Brain microvascular endothelial cell (primary cell): ENCODE results near the gene TSPYL2.
A peak's percentile ranks its signal among the peaks of the same experiment; 100 is the strongest.

Experiments used
- DNase-seq: peaks from one replicate; pipeline ENCODE4 v3.0.0-alpha.2; 2020
- H3K27ac ChIP-seq: fragments of 250-450 bp; sonication (Bioruptor Pico); 2 replicates; pipeline ENCODE4 v1.5.1; 2020; ENCODE audit warnings: mild to moderate bottlenecking, moderate library complexity
- H3K27me3 ChIP-seq: fragments of 250-450 bp; sonication (Bioruptor Pico); replicated peaks from 2 replicates; pipeline ENCODE4 v1.5.1; 2020; ENCODE audit warnings: mild to moderate bottlenecking
- H3K36me3 ChIP-seq: fragments of 250-450 bp; sonication (Bioruptor Pico); replicated peaks from 2 replicates; pipeline ENCODE4 v1.5.1; 2020; ENCODE audit warnings: mild to moderate bottlenecking
- H3K4me3 ChIP-seq: 2 replicates; pipeline ENCODE4 v1.5.1; 2011; ENCODE audit warnings: low read depth, mild to moderate bottlenecking, control low read depth, low read length, moderate library complexity
- in situ Hi-C: cut with HindIII; loops from 2 replicates; pipeline ENCODE4 v1.10.0; 2017; ENCODE audit warnings: low sequenced_read_pairs, low pct_ligation_motif_present
- TF ChIP-seq, protein P1 (sequence below): IDR thresholded peaks from 2 replicates; pipeline ENCODE4 v1.5.1; 2011; ENCODE audit warnings: low read depth, mild to moderate bottlenecking, moderate library complexity, low read length, control low read depth, inconsistent platforms; ENCODE audit errors: missing control alignments

TSPYL2 gene

DNA sequence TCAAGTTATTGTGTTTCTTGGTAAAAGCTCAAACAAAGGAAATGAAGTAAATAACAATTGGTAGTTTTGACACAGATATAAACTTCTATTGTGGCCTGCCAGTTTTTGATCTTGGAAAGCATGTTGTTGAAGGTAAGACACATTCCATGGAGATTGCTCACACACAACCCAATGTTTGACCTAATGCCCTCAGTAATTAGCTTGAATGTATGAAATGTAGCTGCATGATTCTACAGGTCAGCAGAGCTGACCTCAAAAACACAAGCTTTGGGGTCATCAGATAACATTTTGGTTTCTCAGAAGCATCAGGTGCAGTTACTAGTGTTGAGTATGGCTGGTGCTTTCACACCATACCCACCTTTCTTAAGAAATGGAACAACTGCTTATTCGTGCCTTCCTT lies 17.1 kb upstream of the TSPYL2 start:
- no peak for DNase-seq
- H3K27me3 ChIP-seq: no peaks in the 10 kb centered on the region
- H3K4me3 ChIP-seq: no peak overlapping the region
- in situ Hi-C loops: no loop called here
- H3K27ac ChIP-seq: no peak overlapping the region
- TF ChIP-seq, protein P1, sequence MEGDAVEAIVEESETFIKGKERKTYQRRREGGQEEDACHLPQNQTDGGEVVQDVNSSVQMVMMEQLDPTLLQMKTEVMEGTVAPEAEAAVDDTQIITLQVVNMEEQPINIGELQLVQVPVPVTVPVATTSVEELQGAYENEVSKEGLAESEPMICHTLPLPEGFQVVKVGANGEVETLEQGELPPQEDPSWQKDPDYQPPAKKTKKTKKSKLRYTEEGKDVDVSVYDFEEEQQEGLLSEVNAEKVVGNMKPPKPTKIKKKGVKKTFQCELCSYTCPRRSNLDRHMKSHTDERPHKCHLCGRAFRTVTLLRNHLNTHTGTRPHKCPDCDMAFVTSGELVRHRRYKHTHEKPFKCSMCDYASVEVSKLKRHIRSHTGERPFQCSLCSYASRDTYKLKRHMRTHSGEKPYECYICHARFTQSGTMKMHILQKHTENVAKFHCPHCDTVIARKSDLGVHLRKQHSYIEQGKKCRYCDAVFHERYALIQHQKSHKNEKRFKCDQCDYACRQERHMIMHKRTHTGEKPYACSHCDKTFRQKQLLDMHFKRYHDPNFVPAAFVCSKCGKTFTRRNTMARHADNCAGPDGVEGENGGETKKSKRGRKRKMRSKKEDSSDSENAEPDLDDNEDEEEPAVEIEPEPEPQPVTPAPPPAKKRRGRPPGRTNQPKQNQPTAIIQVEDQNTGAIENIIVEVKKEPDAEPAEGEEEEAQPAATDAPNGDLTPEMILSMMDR: no peak
- H3K36me3 ChIP-seq: no peaks in the 10 kb centered on the region

DNA sequence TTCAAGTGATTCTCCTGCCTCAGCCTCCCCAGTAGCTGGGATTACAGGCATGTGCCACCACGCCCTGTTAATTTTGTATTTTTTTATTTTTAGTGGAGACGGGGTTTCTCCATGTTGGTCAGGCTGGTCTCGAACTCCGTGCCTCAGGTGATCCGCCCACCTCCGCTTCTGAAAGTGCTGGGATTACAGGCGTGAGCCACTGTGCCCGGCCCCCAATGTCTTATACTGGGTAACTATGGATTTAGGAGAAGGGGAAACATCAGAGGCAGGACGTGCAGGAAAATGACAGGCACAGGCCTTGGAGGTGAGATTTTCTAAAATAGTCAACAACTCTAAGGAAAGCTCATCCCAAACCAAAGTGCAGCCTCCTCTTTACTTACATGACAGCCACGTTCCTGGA lies 11.1 kb upstream of the TSPYL2 start:
- in situ Hi-C loops: no loop called here
- TF ChIP-seq, protein P1: no peak
- H3K36me3 ChIP-seq: no peaks in the 10 kb centered on the region
- no peak overlapping the region for H3K4me3 ChIP-seq
- H3K27me3 ChIP-seq: no peaks in the 10 kb centered on the region
- H3K27ac ChIP-seq: no peak overlapping the region
- DNase-seq: no peak

DNA sequence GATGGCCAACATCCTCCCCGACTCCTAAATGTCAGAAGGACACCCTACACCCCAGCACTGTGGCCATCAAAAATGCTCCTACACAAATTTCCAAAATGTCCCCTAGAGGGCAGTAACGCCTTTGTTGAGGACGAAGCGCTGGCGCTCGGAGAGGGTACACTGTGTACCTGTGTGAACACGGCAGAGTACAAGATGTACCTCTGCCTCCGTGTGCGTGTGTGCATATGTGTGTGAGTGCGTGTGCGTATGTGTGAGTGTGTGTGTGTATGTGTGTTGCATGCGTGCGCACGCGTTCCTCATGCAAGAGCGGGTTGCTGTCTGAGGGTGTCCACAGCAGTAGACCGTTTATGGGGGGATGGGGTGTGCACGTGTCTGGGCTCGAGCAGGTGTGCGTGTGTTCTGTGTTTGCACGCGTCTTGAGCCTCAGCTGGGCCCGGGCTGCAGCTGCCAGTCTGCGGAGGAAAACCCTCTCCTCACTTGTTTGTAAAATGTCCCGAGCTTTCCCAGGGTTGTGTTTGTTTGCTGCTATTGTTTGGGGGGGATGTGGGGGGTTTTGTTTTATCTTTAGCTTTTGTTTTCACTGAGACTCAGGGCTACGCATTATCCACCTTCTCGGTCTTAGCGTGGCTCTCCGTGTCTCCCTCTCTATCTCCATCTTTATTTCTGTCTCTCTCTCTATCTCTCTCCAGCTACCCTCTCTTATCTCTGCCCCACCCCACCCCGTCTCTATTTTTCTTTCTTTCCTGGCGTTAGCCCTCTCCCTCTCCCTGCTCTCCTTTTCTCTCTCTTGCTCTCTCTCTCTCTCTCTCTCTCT lies 10.4 kb upstream of the TSPYL2 start:
- no peaks in the 10 kb centered on the region for H3K36me3 ChIP-seq
- H3K27ac ChIP-seq: no peak overlapping the region
- in situ Hi-C loops: no loop called here
- H3K27me3 ChIP-seq: no peaks in the 10 kb centered on the region
- DNase-seq: peak; percentile 39
- peak overlapping the region; percentile 35 for H3K4me3 ChIP-seq
- TF ChIP-seq, protein P1: peak; percentile 75

DNA sequence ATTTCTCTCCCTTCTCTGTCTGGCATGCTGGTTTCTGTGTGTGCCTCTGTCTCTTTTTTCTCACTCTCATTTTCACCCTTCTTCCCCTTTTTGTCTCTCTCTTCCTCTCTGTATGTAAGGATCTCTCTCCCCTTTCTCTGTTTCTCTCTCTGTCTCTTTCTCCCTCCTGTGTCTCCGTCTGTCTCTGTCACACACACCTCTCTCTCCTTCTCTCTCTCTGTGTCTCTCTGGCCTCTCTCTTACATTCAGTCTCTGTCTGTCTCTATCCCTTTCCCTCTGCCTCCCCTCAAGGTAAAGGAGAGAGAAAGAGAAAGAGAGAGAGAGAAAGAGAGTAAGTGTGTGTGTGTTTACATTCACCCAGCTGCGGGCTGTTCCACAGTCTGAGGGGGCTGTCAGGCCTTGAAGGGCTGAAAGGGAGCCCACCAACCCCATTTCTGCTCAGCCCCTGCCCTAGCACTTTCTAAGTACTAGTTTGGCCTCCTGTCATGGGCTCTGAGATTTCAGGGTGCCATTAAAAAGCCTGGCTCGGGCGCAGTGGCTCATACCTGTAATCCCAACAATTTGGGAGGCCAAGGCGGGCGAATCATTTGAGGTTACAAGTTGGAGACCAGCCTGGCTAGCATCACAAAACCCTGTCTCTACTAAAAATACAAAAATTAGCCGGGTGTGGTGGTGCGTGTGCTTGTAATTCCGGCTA lies 9.6 kb upstream of the TSPYL2 start:
- Histone ChIP-seq H3K27me3 (no peaks in the 10 kb centered on the region), H3K27ac (no peak overlapping the region), H3K4me3 (no peak overlapping the region), H3K36me3 (no peaks in the 10 kb centered on the region)
- in situ Hi-C loops: no loop called here
- TF ChIP-seq, protein P1: no peak
- DNase-seq: no peak

DNA sequence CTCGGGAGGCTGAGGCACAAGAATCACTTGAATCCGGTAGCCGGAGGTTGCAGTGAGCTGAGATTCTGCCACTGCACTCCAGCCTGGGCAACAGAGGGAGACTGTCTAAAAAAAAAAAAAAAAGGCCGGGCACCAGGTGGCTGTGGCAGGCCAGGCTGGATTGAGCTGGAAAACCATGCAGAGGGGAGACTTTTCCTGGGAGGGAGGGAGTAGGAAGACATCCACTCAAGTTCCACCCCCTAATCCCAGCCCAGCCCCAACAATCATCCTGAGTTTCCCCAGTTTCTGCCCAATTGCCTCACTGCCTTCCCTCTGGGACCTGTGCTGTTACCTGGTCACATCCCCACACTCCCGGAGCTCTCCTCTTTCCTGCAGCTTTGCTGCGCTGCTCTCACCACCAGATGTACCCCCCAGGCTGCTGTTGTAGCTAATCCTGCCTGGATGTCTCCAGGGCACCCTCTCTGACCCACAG lies 9.0 kb upstream of the TSPYL2 start:
- in situ Hi-C loops: no loop called here
- TF ChIP-seq, protein P1: no peak
- Histone ChIP-seq H3K36me3 (no peaks in the 10 kb centered on the region), H3K4me3 (no peak overlapping the region), H3K27me3 (no peaks in the 10 kb centered on the region), H3K27ac (no peak overlapping the region)
- no peak for DNase-seq
